ENCODE results near the gene IER5L.

Gene IER5L

GRCh38 chr9:129206905-129207304 is 28.8 kb upstream of the IER5L start:
- Histone ChIP-seq H2AFZ (ENCODE audit: low read length) (peak overlapping the region; percentile 36; the same call in 1 of the 2 replicates), H3K9ac (ENCODE audit: low read depth, low read length, poor library complexity, severe bottlenecking) (no peak overlapping the region), H3K4me3 (ENCODE audit: low read length, poor library complexity, severe bottlenecking) (no peak overlapping the region), H3K79me2 (ENCODE audit: insufficient read depth, low read length) (no peaks in the 10 kb centered on the region), H3K9me2 (replicated peaks; ENCODE audit: low read depth, low read length) (no peaks in the 10 kb centered on the region), H3F3A (ENCODE audit: low read depth) (no peaks in the 10 kb centered on the region), H3K27me3 (ENCODE audit: insufficient read depth, low read length, poor library complexity, severe bottlenecking) (no peaks in the 10 kb centered on the region), H3K36me3 (ENCODE audit: insufficient read depth, low read length) (no peaks in the 10 kb centered on the region), H4K20me1 (ENCODE audit: insufficient read depth, low read length, poor library complexity, severe bottlenecking) (no peaks in the 10 kb centered on the region), H3K4me1 (ENCODE audit: insufficient read depth, low read length, poor library complexity, severe bottlenecking) (peaks cover 8% of the 10 kb centered on the region), H3K9me3 (ENCODE audit: insufficient read depth, low read depth, low read length) (no peaks in the 10 kb centered on the region), H3K4me2 (ENCODE audit: low read depth, low read length, poor library complexity, severe bottlenecking) (no peak overlapping the region)
- TF ChIP-seq EZH2phosphoT487 (IDR thresholded peaks at IDR 0.05; ENCODE audit: borderline replicate concordance), result no peak
- no peak for TF ChIP-seq CTCF (conservative IDR thresholded peaks at IDR 0.05; ENCODE audit: low read length)

- Histone ChIP-seq H3K9me3 (ENCODE audit: insufficient read depth, low read depth, low read length) (no peaks in the 10 kb centered on the region), H4K20me1 (ENCODE audit: insufficient read depth, low read length, poor library complexity, severe bottlenecking) (no peaks in the 10 kb centered on the region), H3K4me1 (ENCODE audit: insufficient read depth, low read length, poor library complexity, severe bottlenecking) (peaks cover 8% of the 10 kb centered on the region), H3K9ac (ENCODE audit: low read depth, low read length, poor library complexity, severe bottlenecking) (no peak overlapping the region), H2AFZ (ENCODE audit: low read length) (peak overlapping the region; percentile 36; the same call in 1 of the 2 replicates), H3F3A (ENCODE audit: low read depth) (no peaks in the 10 kb centered on the region), H3K4me2 (ENCODE audit: low read depth, low read length, poor library complexity, severe bottlenecking) (no peak overlapping the region), H3K9me2 (replicated peaks; ENCODE audit: low read depth, low read length) (no peaks in the 10 kb centered on the region), H3K36me3 (ENCODE audit: insufficient read depth, low read length) (no peaks in the 10 kb centered on the region), H3K27me3 (ENCODE audit: insufficient read depth, low read length, poor library complexity, severe bottlenecking) (no peaks in the 10 kb centered on the region), H3K79me2 (ENCODE audit: insufficient read depth, low read length) (no peaks in the 10 kb centered on the region), H3K4me3 (ENCODE audit: low read length, poor library complexity, severe bottlenecking) (no peak overlapping the region)
- no peak for TF ChIP-seq EZH2phosphoT487 (IDR thresholded peaks at IDR 0.05; ENCODE audit: borderline replicate concordance)
- no peak for TF ChIP-seq CTCF (conservative IDR thresholded peaks at IDR 0.05; ENCODE audit: low read length)
Measured at GRCh38 chr9:129206401-129206800, 28.3 kb upstream of the IER5L start.

- no peak overlapping the region for H3K9ac ChIP-seq (ENCODE audit: low read depth, low read length, poor library complexity, severe bottlenecking)
- H3K4me1 ChIP-seq (ENCODE audit: insufficient read depth, low read length, poor library complexity, severe bottlenecking), result peaks cover 8% of the 10 kb centered on the region
- H3K4me3 ChIP-seq (ENCODE audit: low read length, poor library complexity, severe bottlenecking), result no peak overlapping the region
- H3F3A ChIP-seq (ENCODE audit: low read depth), result no peaks in the 10 kb centered on the region
- H3K9me2 ChIP-seq (replicated peaks; ENCODE audit: low read depth, low read length), result no peaks in the 10 kb centered on the region
- TF ChIP-seq EZH2phosphoT487 (IDR thresholded peaks at IDR 0.05; ENCODE audit: borderline replicate concordance), result no peak
- no peak for TF ChIP-seq CTCF (conservative IDR thresholded peaks at IDR 0.05; ENCODE audit: low read length)
- no peak overlapping the region for H2AFZ ChIP-seq (ENCODE audit: low read length)
- H4K20me1 ChIP-seq (ENCODE audit: insufficient read depth, low read length, poor library complexity, severe bottlenecking), result no peaks in the 10 kb centered on the region
- H3K9me3 ChIP-seq (ENCODE audit: insufficient read depth, low read depth, low read length), result no peaks in the 10 kb centered on the region
- H3K79me2 ChIP-seq (ENCODE audit: insufficient read depth, low read length), result no peaks in the 10 kb centered on the region
- no peaks in the 10 kb centered on the region for H3K27me3 ChIP-seq (ENCODE audit: insufficient read depth, low read length, poor library complexity, severe bottlenecking)
- no peak overlapping the region for H3K4me2 ChIP-seq (ENCODE audit: low read depth, low read length, poor library complexity, severe bottlenecking)
- H3K36me3 ChIP-seq (ENCODE audit: insufficient read depth, low read length), result no peaks in the 10 kb centered on the region
Measured at GRCh38 chr9:129204840-129205239, 26.8 kb upstream of the IER5L start.

Measured in Loucy (cell line).